Prostate gland (tissue), 2 donors: Measurements from ENCODE around the gene OR10V1.

Experiments
- CTCF ChIP-seq, 4 experiments: fragments of 200-600 bp in 2 of 4; fragments of 450-650 bp in 2 of 4; sonication (generic) in 2 of 4; IDR thresholded peaks; 1 replicate in 3 of 4; 2 replicates in 1 of 4; pipeline ENCODE4 v1.5.1; 2016 to 2019; ENCODE audit warnings: antibody characterized with exemption in 4 of 4, mild to moderate bottlenecking in 2 of 4, moderate library complexity in 2 of 4
- POLR2AphosphoS5 ChIP-seq: sonication (generic); formaldehyde crosslinking; IDR thresholded peaks from one replicate; pipeline ENCODE4 v1.6.1; 2017; ENCODE audit warnings: antibody characterized with exemption

GRCh38 chr11:59674291-59674690, 39.4 kb downstream of the OR10V1 start:
- TF ChIP-seq CTCF (IDR thresholded peaks at IDR 0.05): no peak
- TF ChIP-seq POLR2AphosphoS5: no peak
